Psoas muscle (tissue), 8 donors: ENCODE results near the gene ENTPD1. TPM values are rescaled to one million over a fixed set of nuclear protein-coding genes. Genes with fewer than 3 reads are reported as not detected.

Experiments
- ATAC-seq, 4 donors: fragments of 200-7000 bp; cut with Tn5 transposase; one replicate each; pipeline ENCODE4 v1.9.1; 2020; ENCODE audit warnings: moderate library complexity in 3 of 4, mild to moderate bottlenecking in 2 of 4
- DNase-seq, 2 donors: peaks; one replicate each; pipeline ENCODE4 v3.0.0-alpha.2; 2020
- H3K27ac ChIP-seq: fragments of 200-600 bp; one replicate; pipeline ENCODE4 v1.8.0; 2022
- H3K27me3 ChIP-seq, 3 donors: fragments of 200-600 bp in 1 of 3; one replicate each; pipeline versions ENCODE4 v1.6.1 to v1.8.0; 2013 to 2022; ENCODE audit warnings: low read length in 2 of 3, mild to moderate bottlenecking in 2 of 3, moderate library complexity in 1 of 3; ENCODE audit not compliant: insufficient read depth in 3 of 3
- H3K36me3 ChIP-seq, 2 donors: fragments of 200-600 bp in 1 of 2; one replicate each; pipeline versions ENCODE4 v1.6.1 to v1.8.0; 2013 to 2022; ENCODE audit warnings: low read depth in 1 of 2, mild to moderate bottlenecking in 1 of 2, moderate library complexity in 1 of 2; ENCODE audit not compliant: insufficient read depth in 1 of 2
- H3K4me1 ChIP-seq: fragments of 200-600 bp; one replicate; pipeline ENCODE4 v1.8.0; 2022
- H3K4me3 ChIP-seq: fragments of 200-600 bp; one replicate; pipeline ENCODE4 v1.8.0; 2022; ENCODE audit warnings: mild to moderate bottlenecking
- H3K9me3 ChIP-seq: fragments of 200-600 bp; one replicate; pipeline ENCODE4 v1.8.0; 2022
- CTCF ChIP-seq: fragments of 200-600 bp; IDR thresholded peaks from one replicate; pipeline ENCODE4 v1.8.0; 2022; ENCODE audit warnings: antibody characterized with exemption
- WGBS, 3 donors: extraction: QIAGEN DNeasy Blood & Tissue Kit; methylation state at CpG; one replicate each; pipeline versions ENCODE4 v1.1.6 to v1.1.7; 2013; 5-methylcytosine and 5-hydroxymethylcytosine counted together
- intact Hi-C, 2 donors: fragments of 100-400 bp; cut with DNase I; formaldehyde crosslinking; loops; one replicate each; pipeline versions ENCODE4 v1.11.0 to v1.14.2; 2022
- polyA plus RNA-seq, 3 donors: library from polyadenylated mRNA; stranded (reverse); fragments of 200-250 nt; gene quantifications; one replicate each; pipeline ENCODE4 v1.2.3, GENCODE V29; 2013
- total RNA-seq, 4 donors: library from RNA; stranded (reverse); fragmentation: NEBNext Ultra II Directional in 2 of 4; extraction: Animal tissue kit (Norgen Biotek cat#: 25700) in 2 of 4; gene quantifications; one replicate each; pipeline versions ENCODE4 v1.2.1 to v1.2.4, GENCODE V29; 2021 to 2023
- donor health status: healthy with polysubstance abuse.
- donor health status: DM: no; HTN: no; CAD: no; lungs with moderate emphysema.
- donor health status: Bipolar disorder and iron deficiency.
- donor health status: healthy.
- donor health status: DM: yes; HTN: yes; CAD: no.
- donor health status: DM: no; HTN: no; CAD: no.
- donor health status: DM: no; HTN: no; CAD: no.
- donor health status: DM: yes; HTN: yes; CAD: no.

Gene ENTPD1
- total and polyA plus RNA-seq, 7 donors, result 1.4 to 3.9 (median 1.7) TPM

GRCh38 chr10:95845411-95845810, 89.4 kb downstream of the ENTPD1 start:
- intact Hi-C loops, result loop anchor here in 1 of 2 donors (10.0 kb wide), 1 partner anchor 151 kb away; the partner anchor contains the start of gene TCTN3

GRCh38 chr10:95847007-95847406, 91.0 kb downstream of the ENTPD1 start:
- DNase-seq, result no peak
- Histone ChIP-seq H3K4me3 (no peak overlapping the region), H3K36me3 (no peaks in the 10 kb centered on the region), H3K4me1 (no peaks in the 10 kb centered on the region), H3K9me3 (no peaks in the 10 kb centered on the region), H3K27me3 (no peaks in the 10 kb centered on the region), H3K27ac (no peak overlapping the region)
- ATAC-seq, result no peak
- no peak for TF ChIP-seq CTCF
- intact Hi-C loops, result loop anchor here in 1 of 2 donors (10.0 kb wide), 1 partner anchor 152 kb away; the partner anchor contains the start of gene TCTN3

More at GRCh38 chr10:95845411-95845810, 89.4 kb downstream of the ENTPD1 start:
- Histone ChIP-seq H3K9me3 (no peaks in the 10 kb centered on the region), H3K27me3 (no peaks in the 10 kb centered on the region), H3K4me3 (no peak overlapping the region), H3K4me1 (no peaks in the 10 kb centered on the region), H3K36me3 (no peaks in the 10 kb centered on the region), H3K27ac (no peak overlapping the region)
- 80 to 91% (median 88%) methylated on average over 3 of the region's 3 CpGs for WGBS, 3 donors
- TF ChIP-seq CTCF, result no peak
- ATAC-seq, result no peak
- DNase-seq, result no peak

- WGBS, 3 donors, result 72 to 80% (median 76%) methylated on average over 2 of the region's 2 CpGs
- no peaks in the 10 kb centered on the region for H3K36me3 ChIP-seq
- no peaks in the 10 kb centered on the region for H3K9me3 ChIP-seq
- H3K27ac ChIP-seq, result no peak overlapping the region
- ATAC-seq (no peak), DNase-seq (no peak)
- no peaks in the 10 kb centered on the region for H3K4me1 ChIP-seq
- intact Hi-C loops, result loop anchor here in 1 of 2 donors (10.0 kb wide), 1 partner anchor 154 kb away; the partner anchor contains the start of gene TCTN3
- no peak overlapping the region for H3K4me3 ChIP-seq
- TF ChIP-seq CTCF, result no peak
- H3K27me3 ChIP-seq, result no peaks in the 10 kb centered on the region
These were observed 92.9 kb downstream of the ENTPD1 start for GRCh38 chr10:95848841-95849240.

- no peak for TF ChIP-seq CTCF
- intact Hi-C loops, result no loop called here
- Histone ChIP-seq H3K4me1 (no peaks in the 10 kb centered on the region), H3K27me3 (no peaks in the 10 kb centered on the region), H3K4me3 (no peak overlapping the region), H3K9me3 (no peaks in the 10 kb centered on the region), H3K36me3 (no peaks in the 10 kb centered on the region), H3K27ac (no peak overlapping the region)
- ATAC-seq (no peak), DNase-seq (no peak)
These were observed 94.8 kb downstream of the ENTPD1 start for GRCh38 chr10:95850791-95851190.
